Nephron progenitor cell (in vitro differentiated cells): ENCODE results near the gene TMEM250.

Source experiments
- DNase-seq: peaks from one replicate; pipeline ENCODE4 v3.0.0; 2021
- H3K27ac Mint-ChIP-seq: 2 replicates; pipeline ENCODE4 v1.8.0; 2021; ENCODE audit warnings: mild to moderate bottlenecking, moderate library complexity, mixed read lengths
- H3K27me3 Mint-ChIP-seq: 2 replicates; pipeline ENCODE4 v1.8.0; 2021; ENCODE audit warnings: mild to moderate bottlenecking, low read depth, mixed read lengths; ENCODE audit not compliant: poor library complexity
- H3K36me3 Mint-ChIP-seq: 2 replicates; pipeline ENCODE4 v1.8.0; 2021; ENCODE audit warnings: low read depth, mixed read lengths
- H3K4me1 Mint-ChIP-seq: 2 replicates; pipeline ENCODE4 v1.8.0; 2021; ENCODE audit warnings: mixed read lengths
- H3K4me3 Mint-ChIP-seq: 2 replicates; pipeline ENCODE4 v1.8.0; 2021; ENCODE audit warnings: mild to moderate bottlenecking, moderate library complexity, mixed read lengths
- H3K9me3 Mint-ChIP-seq: 2 replicates; pipeline ENCODE4 v1.8.0; 2021; ENCODE audit warnings: mild to moderate bottlenecking, moderate library complexity, mixed read lengths
- TF ChIP-seq, protein P1 (sequence below): fragments of 200-600 bp; sonication (generic); IDR thresholded peaks from 2 replicates; pipeline ENCODE4 v1.5.0; 2021; ENCODE audit warnings: antibody characterized with exemption

TMEM250 gene

DNA sequence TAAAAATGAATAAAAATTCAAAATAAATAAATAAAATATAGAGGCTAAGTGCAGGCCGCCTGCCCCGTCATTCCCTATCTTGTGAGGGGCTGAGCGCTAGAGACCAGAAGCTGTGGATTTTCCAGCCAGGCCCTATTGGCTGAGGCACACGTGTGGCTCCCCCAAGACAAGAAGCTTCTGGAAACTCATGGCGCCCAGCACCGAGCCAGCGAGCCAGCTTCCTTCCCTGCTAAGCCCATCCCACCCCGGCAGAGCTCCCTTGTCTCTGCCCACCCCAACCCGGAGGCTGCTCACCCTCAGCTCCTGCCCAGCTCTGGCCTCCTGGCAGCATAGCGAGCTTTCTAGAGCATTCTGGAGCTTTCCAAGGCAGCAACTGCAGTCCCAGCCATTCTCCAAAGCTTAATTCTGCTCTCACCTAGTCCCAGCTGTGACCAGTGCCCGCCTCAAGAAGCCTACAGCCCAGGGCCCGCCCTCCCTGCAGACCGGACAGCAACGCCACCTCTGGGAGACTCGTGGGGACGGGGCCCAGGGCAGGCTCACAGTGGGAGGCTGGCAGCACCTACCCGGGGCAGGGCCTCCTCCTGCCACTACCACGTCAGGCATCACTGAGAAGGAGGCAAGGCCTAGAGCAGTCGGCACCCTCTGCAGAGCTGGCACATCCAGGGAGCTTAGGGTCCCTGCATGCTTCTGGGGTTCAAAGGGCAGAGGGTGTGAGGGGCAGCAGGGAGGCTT lies 23.2 kb upstream of the TMEM250 start:
- Mint-ChIP-seq H3K4me1 (peaks cover 16% of the 10 kb centered on the region), H3K27ac (no peak overlapping the region), H3K36me3 (no peaks in the 10 kb centered on the region), H3K9me3 (no peaks in the 10 kb centered on the region), H3K4me3 (no peak overlapping the region), H3K27me3 (peaks cover 37% of the 10 kb centered on the region)
- DNase-seq = no peak
- TF ChIP-seq, protein P1, sequence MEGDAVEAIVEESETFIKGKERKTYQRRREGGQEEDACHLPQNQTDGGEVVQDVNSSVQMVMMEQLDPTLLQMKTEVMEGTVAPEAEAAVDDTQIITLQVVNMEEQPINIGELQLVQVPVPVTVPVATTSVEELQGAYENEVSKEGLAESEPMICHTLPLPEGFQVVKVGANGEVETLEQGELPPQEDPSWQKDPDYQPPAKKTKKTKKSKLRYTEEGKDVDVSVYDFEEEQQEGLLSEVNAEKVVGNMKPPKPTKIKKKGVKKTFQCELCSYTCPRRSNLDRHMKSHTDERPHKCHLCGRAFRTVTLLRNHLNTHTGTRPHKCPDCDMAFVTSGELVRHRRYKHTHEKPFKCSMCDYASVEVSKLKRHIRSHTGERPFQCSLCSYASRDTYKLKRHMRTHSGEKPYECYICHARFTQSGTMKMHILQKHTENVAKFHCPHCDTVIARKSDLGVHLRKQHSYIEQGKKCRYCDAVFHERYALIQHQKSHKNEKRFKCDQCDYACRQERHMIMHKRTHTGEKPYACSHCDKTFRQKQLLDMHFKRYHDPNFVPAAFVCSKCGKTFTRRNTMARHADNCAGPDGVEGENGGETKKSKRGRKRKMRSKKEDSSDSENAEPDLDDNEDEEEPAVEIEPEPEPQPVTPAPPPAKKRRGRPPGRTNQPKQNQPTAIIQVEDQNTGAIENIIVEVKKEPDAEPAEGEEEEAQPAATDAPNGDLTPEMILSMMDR = no peak

- H3K27me3 Mint-ChIP-seq = peaks cover 38% of the 10 kb centered on the region
- H3K4me3 Mint-ChIP-seq = no peak overlapping the region
- peak; percentile 19 for DNase-seq
- peaks cover 16% of the 10 kb centered on the region for H3K4me1 Mint-ChIP-seq
- no peaks in the 10 kb centered on the region for H3K36me3 Mint-ChIP-seq
- no peaks in the 10 kb centered on the region for H3K9me3 Mint-ChIP-seq
- TF ChIP-seq, protein P1 = no peak
- H3K27ac Mint-ChIP-seq = no peak overlapping the region
These were observed 22.3 kb upstream of the TMEM250 start for GRCh38 chr9:136140966-136141365.

DNA sequence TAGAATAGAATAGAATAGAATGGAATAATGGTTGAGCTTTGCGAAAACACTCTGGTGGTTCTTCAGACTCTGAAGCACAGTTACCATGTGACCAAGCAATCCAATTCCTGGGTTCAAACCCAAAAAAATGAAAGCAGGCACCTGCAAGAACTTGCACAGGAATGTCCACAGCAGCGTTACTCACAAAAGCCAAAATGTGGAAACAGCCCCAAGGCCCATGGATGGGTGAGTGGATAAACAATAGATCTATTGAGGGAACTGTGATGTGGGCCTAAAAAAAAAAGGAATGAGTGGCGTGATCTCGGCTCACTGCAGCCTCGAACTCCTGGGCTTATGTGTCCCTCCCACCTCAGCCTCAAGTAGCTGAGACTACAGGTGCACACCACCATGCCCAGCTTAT lies 21.4 kb upstream of the TMEM250 start:
- Mint-ChIP-seq H3K27me3 (peaks cover 39% of the 10 kb centered on the region), H3K36me3 (no peaks in the 10 kb centered on the region), H3K4me1 (peaks cover 16% of the 10 kb centered on the region), H3K9me3 (no peaks in the 10 kb centered on the region), H3K4me3 (no peak overlapping the region), H3K27ac (no peak overlapping the region)
- TF ChIP-seq, protein P1 = no peak
- DNase-seq = no peak

- peak; percentile 65 for DNase-seq
- H3K36me3 Mint-ChIP-seq = no peaks in the 10 kb centered on the region
These were observed 19.9 kb upstream of the TMEM250 start for GRCh38 chr9:136138566-136138965.

DNA sequence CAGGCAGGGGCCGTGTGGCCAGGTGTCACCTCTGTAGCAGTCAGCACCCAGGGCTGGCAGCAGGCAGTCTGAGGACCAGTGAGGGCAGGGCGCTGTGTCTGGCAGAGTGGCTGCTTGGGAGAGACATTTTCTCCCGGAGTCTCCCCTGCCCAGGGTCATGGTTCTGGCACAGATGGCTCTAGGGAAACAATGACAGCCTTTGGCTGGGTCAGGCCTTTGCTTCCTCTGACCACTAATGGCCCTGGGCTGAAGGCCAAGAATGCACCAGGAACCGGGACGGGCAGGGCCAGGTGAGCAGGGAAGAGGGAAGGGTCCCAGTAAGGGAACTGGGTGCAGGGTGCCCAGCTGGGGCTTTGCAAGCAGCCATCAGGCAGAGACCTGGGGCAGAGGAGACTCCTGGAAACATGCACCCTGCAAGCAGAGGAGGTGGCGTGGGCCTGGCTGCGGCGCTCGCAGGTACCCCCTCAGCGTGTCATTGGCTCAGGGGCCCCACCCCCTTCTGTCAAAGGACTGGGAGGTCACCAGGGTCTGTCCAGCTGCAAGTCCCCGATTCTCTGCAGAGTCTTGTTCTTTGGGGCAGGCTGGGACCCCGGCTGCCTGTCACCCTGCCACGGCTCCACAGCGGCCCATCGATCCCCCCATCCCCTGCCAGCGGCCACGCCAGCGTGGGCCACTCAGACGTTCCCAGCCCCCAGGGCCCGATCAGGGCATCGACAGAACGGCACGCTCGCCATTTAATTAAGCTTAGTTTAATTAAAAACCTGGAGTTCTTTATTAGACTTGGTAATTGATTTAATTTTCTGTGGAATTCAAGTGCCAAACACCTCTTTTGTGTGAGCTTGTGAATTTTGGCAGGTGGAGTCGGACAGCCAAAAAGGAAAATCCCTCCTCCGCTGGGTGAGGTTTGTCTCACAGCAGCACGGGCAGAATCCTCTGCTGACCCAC lies 18.9 kb upstream of the TMEM250 start:
- no peaks in the 10 kb centered on the region for H3K9me3 Mint-ChIP-seq
- TF ChIP-seq, protein P1 = no peak
- H3K27me3 Mint-ChIP-seq = peaks cover 50% of the 10 kb centered on the region
- no peak overlapping the region for H3K4me3 Mint-ChIP-seq
- no peak for DNase-seq
- no peak overlapping the region for H3K27ac Mint-ChIP-seq
- H3K4me1 Mint-ChIP-seq = peaks cover 19% of the 10 kb centered on the region
- no peaks in the 10 kb centered on the region for H3K36me3 Mint-ChIP-seq

More at GRCh38 chr9:136138566-136138965, 19.9 kb upstream of the TMEM250 start:
- Mint-ChIP-seq H3K9me3 (no peaks in the 10 kb centered on the region), H3K4me1 (peaks cover 21% of the 10 kb centered on the region), H3K4me3 (no peak overlapping the region), H3K27me3 (peaks cover 44% of the 10 kb centered on the region), H3K27ac (no peak overlapping the region)
- TF ChIP-seq, protein P1 = peak; percentile 41
